ENCODE results near the gene TNFRSF1B.
A peak's percentile ranks its signal among the peaks of the same experiment; 100 is the strongest.

Gene TNFRSF1B

DNA sequence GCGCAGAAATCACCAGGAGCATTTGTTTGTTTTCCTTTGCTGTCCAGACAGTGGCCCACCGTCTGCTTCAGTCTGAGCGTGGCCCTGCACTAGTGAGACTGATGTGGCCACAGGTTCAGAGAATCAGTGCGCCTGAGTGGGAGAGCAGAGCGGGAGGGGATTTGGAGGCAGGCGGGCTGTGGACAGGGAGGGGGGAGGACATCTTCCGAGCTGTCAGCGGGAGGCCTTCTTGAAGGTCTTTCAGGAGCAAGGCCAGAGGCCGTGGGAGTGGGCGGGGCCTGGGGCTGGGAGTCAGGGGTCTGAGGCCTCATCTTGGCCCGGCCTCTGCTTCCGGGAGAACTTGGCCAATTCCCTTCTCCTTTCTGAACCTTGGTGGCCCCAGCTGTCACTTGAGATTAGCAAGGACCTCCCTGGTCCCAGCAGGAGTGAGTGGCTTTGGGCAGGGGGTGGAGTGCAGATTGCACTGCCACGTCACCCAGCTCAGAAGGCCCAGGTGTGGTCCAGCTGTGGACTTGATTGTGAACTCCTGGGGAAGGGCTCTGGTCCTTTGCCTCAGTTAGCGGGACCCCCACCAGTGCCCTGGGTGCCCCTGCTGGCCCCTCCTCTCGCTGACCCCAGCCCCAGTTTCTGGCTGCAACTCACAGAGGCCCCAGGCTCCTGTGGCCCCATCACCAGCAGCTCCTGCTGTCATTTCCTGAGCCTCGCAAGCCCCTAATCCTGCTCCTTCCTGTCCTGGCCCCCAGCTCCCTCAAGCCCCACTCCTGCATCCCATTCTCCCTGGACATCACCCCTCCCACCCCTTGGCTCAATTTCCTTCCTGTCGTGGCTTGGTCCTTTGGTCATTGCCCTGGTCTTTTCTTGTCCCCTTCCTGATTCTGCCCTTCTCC is 8.4 kb downstream of the TNFRSF1B start:
- DNase-seq (ENCODE audit: low read depth in 2 of 2): no peak

DNA sequence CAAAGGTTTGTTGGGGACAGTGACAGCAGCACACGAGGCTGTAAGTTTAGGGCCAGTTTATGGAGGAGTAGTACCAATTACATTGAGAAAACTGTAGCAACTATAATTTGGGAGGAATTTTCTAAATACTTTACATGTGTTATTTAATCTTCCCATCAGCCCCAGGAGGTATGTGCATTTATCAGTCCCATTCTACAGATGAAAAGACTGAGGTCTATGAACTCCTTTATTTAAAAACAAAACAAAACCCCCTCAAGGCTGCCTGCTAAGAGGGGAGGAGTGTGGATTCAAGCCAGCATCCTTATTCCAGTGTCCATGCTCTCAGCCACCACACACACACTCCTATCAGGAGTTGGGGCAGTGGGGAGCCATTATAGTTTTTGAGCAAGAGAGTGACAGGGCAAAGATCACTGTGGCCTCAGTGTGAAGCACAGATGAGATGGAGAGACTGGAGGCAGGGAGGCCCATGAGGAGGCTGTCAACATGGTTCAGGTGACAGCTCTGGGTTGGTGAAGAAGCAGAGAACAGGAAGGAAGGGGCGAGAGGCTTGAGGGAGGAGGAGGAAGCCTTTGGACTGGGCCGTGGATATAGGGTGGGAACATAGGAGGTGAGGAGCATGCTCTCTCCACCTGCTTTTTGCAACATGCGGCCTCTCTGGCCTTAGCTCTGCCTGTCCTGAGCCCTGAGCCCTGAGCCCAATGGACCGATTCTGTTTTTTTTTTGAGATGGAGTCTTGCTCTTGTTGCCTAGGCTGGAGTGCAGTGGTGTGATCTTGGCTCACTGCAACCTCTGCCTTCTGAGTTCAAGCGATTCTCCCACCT is 9.7 kb downstream of the TNFRSF1B start:
- DNase-seq (ENCODE audit: low read depth in 2 of 2): no peak

DNA sequence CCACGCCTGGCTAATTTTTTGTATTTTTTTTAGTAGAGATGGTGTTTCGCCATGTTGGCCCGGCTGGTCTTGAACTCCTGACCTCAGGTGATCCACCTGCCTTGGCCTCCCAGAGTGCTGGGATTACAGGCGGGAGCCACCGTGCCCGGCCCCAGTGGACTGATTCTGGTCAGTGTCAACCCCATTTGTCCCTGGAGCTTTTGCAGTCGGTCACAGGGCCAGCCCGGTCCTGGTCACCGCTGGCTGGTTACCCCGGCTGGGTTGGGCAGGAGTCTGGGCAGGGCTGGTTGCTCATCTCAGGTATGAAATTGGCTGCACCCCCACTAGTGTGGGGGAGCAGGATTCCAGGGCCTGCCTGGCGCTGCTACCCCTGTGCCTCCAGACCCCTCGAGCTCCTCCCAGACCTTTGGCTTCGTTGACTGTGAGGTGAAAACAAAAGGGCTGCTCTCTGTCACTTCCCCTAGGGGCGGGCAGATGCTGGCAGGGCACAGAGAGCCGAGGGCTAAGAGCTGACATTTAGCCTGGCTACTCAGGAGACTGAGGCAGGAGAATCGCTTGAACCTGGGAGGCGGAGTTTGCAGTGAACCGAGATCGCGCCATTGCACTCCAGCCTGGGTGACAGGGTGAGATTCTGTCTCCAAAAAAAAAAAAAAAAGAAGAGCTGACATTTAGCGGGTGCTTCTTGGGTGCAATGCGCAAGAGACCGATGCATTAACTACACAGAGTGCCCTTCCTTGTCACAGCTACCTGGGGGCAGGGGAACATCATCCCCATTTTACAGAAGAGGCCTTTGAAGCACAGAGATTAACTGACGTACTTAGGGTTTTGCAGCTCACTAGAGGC is 10.6 kb downstream of the TNFRSF1B start:
- DNase-seq (ENCODE audit: low read depth in 2 of 2): no peak

DNA sequence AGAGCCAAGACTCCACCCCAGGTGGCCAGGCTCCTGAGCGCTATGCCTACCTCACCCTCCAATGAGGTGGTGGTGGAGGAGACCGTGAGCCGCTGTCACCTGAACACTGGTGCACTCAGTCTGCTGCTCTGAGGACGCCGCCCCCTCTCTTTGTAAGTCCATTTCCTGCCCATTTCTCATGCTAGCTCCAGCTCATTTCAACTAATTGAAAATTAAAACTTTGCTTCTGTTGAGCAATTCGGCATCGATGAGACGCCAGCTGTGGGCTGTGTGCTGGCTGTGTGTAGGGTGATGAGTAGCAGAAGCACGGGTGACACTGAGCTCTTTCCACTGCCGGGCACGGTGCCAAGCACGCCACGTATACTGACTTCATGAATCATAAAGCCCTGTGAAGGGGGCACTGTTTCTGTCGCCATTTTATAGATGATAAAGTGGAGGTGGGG is 11.2 kb downstream of the TNFRSF1B start:
- DNase-seq (ENCODE audit: low read depth in 2 of 2): peak; percentile 63

DNA sequence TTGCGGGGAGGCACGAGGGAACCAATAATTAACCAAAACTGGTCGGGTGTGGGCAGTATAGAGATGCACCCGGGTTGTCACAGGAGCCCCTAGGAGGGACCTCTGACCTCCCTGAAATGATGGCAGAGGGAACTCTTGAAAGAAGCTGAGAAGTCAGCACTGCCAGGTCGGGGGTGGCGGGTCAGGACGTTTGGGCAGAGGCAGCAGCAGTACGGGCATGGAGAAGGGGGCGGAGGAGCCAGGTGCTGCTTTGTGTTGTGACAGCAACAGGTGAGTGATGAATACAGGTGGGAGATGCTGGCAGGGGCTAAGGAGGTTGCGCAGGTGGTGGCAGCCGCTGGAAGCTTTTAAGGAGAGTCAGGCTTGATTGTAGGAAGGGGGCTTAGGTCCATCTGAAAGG is 11.7 kb downstream of the TNFRSF1B start:
- no peak for DNase-seq (ENCODE audit: low read depth in 2 of 2)

DNA sequence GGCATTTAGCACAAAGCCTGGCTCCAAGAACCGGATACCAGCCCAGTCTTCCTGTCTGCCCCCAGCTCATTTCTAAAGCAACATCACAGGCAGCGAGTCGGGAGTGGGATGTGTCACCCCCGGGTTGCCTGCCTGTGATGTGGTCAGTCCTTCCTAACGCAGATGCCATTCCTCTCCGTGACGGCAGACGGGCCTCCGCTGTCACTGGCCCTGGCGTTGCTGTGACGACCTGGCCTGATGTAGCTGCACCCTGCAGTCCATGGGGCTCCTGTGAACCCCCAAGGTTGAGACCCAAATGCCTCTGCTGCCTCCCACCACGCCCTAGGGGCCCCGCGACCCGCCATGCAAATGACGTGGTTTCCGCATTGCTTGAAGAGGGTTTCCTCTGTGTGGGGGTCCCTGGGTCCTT is 12.3 kb downstream of the TNFRSF1B start:
- DNase-seq (ENCODE audit: low read depth in 2 of 2): peak in 1 of 2 experiments; percentile 10

DNA sequence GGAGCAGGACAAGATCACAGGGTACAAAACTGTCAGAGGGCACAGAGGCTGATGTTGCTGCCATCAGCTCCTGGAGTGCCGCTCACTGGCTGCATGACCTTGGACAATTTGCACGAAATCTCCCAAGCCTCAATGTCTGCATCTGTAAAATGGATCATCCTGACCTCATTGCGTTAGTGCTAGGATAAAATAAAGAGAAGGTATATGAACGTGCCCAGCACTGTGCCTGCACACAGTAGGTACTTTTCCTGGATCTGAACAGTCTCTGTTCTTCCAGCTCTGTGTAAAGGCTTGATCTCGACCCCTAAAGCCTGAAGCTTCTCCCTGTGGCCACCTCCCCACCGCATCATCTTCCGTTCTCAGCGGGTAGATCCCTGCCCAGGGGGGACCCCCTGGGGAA is 12.9 kb downstream of the TNFRSF1B start:
- no peak for DNase-seq (ENCODE audit: low read depth in 2 of 2)

DNA sequence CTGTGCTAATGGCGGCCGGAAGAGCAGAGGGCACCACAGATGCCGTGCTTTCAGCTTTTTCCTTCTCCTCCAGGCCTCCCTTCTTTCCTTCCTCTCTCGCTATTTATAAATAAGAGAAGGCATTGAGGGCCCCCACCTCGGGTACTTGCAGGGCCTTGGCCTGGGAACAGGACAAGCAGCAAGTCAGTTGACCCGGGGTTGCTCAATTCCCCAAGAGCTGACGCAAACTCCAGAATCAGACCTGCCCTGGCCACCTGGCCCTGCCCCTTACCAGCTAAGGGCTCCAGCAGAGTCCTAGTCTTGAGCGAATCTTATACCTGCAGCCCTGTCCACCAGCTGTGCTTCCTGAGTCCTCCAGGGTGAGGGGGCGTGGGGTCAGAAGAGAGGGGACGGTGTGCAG is 13.5 kb downstream of the TNFRSF1B start:
- no peak for DNase-seq (ENCODE audit: low read depth in 2 of 2)

DNA sequence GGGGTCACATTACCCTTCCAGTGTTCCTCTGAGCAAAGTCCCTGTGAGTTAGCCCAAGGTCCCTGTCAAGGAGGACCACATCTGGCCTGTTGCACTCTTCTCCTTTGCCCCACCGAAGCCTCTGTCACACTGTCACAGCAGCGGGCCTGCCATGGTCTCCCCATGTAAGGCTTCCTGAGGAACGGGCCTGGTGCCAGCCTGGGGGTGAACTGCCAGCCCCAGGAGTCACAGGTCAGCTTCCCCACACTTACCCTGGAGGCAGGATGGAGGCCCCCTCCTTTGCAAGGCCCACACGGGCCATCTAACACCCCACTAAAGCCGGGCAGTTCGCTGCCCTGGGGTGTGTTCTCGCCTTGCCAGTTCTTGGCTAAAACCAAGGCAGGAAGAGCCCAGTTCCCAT is 14.1 kb downstream of the TNFRSF1B start:
- DNase-seq (ENCODE audit: low read depth in 2 of 2): no peak

DNA sequence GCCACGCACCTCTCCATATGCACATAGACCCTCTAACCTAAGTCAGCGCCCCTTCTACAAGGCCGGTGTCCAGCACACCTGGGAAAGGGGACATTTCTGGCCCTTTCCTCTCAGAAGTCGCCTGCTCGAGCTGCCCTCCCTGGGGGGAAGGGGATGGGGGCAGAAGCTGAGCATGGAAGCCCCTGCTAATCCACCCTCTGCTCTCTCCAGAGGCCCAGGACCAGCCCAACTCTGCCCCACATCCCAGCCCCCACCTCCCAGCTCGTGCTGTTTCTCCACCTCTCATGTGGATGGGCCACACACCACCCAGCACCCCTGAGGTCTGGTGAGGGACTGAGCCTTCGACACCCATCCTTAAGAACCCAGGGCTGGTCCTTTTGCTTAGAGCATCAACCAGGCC is 14.8 kb downstream of the TNFRSF1B start:
- DNase-seq (ENCODE audit: low read depth in 2 of 2): no peak

DNA sequence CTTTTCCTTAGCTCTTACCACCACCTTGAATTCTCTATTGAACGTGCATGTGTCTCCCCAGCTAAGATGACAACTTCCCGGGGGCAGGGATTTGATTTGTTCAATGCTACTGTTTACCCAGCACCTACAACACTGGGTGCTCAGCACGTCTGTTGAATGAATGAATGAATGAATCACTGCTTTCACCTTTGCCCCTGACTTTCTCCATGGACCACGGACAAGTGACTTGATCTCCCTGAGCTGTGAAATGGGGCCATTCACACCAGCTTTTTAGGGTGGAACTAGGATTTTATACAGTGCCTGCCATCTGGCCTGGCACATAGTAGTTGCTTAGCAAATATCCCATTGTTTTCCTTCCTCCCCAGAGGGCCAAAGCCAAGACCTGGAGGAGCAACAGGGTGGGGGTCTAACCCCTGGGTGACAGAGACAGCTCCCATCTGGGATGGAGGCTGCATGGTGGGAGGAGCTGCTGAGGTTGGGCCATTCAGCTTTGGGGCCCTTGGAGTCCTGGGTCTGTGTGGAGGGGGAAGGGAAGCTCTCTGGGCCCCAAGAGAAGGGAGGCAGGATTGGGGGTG is 15.7 kb downstream of the TNFRSF1B start:
- DNase-seq (ENCODE audit: low read depth in 2 of 2): no peak

DNA sequence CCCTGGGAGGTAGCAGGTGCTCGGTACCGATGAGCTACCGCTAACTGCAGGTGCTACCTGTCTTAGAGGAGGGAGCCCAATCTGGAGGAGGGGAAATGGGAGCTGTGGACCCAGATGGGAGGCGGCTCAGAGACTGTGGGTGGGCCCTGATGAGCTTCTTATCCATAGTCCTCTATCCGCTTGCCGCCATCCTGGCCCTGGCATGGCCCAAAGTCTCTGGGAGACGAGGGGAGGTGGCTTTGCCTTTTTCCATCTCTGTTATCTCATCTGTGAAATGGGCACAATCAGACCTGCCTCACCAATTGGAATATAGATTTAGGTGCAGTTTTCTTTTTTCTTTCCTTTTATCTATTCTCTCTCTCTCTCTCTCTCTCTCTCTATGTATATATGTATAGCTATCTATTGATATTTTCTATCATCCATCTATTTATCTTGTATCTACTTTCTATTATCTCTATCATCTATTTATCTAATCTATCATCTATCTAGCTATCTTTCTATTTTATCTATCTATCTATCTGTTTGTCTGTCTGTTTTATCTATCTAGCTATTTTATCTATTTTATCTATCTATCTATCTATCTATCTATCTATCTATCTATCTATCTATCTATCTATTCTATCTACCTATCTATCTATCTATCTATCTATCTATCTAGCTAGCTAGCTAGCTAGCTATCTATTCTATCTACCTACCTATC is 16.5 kb downstream of the TNFRSF1B start:
- no peak for DNase-seq (ENCODE audit: low read depth in 2 of 2)

DNA sequence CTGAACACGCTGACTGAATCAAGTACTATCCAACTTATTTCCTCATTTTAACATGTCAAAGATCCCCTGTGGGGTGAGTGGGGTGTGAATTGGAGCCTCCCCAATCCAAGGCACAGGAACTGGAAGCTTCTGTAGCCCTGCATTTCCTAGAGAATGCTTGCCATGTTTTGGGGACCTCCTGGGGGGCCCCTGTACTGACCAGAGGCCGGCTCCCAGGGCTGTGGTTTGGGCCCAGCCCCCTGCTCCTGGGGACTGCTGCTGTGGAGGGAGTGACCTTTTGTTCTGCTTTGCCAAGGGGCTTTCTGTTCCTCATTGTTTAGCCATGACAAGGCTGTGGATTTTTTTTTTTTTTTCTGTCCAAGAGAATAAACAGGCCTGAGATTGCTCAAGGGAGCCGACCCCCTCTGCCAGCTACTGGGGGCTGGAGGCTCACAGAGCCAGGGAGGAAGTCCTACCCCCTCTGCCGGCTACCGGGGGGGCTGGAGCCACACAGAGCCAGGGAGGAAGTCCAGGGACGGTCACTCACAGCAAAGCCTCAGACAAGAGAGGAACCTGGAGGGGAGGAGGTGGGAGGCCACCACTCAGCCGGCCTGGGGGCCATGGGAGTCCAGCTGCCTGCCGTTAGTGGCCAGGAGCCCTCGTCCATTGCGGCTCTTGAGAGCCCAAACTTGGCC is 17.4 kb downstream of the TNFRSF1B start:
- DNase-seq (ENCODE audit: low read depth in 2 of 2): peak; percentile 41 to 42

DNA sequence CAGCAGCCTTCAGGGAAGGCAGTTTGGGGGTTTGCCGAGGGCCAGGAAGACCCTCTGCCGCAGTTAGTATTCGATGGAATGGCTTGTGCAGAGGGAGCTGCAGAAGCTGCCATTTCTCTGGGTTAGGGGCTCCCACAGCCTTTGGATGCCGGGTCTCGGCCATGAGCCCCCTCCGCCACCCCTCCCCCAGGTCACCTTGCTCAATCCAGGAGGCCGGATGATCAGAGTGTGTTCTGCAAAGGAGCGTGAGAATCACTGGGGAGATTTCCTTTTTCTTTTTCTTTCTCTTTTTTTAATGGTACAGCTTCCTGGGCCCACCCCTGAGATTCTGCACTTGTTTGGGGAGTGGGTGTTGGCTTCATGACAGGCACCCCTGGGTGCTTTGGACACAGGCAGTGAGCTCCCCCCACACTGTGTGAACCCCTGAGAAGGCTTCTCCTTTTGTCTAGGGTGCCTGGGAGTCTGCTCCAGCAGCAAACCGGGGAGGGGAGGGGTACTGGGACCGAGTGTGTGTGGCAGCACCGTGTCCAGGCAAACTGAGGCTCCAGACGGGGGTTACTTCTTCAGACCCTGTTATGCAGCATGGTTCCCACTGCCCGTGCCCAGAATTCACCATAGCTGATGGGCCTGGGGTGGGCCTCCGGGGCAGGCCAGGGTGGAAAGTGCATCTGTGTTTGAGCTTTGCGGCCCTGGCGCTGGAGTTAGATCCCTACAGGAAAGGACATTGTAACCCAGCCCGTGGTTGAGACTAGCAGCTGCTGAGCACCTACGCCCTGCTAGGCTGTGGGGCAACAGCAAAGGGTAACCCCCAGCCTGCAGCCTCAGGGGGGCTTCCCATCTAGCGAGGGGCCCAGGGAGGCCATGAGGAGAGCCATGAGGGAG is 18.5 kb downstream of the TNFRSF1B start:
- no peak for DNase-seq (ENCODE audit: low read depth in 2 of 2)

DNA sequence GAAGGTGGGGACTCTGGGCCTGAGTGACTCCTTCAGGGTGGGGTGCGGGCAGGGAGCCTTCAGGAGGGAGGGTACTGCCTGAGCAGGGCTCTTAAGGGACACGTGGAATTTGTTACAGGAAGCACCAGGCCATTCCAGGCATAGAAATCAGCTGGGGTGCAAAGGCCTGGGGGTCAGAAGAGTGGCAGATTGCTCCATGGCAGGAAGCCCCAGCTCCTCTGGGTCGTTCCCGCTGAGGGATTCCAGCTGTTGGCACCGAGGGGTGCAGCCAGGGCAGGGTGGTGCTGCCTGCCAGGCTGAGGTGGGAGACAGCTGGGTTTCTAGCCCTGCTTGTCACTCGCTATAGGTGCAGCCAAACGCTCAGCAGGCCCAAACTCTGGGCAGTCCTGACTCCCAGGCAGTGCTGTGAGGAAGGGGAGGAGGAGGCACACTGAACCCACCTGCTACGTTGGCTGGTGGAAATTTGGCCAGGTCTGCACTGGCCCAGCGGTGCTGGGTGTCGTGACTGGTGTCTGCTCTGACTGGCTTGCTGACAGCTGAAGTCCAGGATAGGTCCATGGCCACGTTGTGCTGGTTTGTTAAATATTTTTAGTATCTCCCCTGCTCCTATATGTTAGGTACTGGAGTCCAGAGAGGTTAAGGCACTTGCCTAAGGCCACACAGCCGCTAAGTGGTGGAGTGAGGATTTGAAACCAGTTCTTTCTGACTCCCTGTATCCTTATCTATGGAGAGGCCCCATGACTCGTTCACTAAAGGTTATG is 19.3 kb downstream of the TNFRSF1B start:
- no peak for DNase-seq (ENCODE audit: low read depth in 2 of 2)

DNA sequence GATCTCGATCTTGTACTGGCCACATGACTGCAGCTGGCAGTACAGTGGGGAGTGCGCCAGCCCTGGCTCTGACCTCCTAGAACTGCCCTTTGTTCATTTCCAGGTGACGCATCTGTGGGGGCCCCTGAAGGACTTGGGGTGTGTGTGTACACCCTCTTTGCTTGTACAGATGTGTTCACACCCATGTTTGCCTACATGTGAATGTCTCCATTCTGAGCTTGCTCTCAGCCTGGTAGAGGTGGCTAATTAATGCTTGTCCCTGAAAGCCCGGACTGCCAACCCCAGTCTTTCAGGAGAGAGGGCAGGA is 19.8 kb downstream of the TNFRSF1B start:
- no peak for DNase-seq (ENCODE audit: low read depth in 2 of 2)

DNA sequence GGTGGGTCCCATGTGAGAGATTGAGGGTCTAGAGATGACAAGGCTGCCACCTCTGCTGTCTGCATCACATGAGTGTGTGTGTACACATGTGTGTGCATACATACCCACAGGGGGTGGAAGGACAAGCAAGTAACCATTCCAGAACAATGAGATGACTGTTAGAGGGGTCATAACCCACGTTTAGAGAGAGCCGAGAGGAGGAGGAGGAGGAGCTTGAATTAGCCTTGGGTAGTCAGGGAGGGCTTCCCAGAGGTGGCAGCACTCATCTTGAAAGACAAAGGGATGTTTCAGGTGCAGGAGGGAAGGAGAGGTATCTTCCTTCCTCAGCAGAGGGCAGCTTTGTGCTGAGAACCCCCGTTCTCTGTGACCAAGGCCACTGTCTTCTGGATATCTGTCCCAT is 21.3 kb downstream of the TNFRSF1B start:
- DNase-seq (ENCODE audit: low read depth in 2 of 2): no peak

DNA sequence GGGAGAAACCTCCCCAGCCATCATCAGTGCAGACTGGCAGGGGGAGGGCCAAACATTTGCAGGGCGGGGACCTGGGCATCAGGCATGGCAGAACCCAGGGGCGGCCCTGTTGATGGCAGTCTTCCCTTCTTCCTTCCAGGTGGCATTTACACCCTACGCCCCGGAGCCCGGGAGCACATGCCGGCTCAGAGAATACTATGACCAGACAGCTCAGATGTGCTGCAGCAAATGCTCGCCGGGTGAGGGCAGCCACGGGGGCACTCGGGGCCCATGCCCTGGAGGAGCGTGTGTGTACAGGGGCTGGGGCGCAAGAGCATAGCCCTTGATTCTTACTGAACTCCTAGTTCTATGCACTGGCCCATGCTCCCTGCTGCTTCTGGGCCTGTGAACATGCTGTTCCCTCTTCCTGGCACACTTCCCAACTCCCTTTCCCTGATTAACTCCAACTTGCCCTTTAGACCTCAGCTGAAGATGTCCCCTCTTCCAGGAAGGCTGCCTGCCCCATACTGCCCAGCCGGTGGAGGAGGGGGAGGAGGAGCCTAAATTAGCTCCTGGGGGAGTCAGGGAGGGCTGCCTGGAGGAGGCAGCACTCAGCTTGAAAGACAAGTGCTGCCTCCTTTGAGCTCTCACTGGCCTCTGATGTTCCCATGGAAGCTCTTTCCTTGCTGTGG is 22.0 kb downstream of the TNFRSF1B start:
- DNase-seq (ENCODE audit: low read depth in 2 of 2): no peak

Data from fibroblast of skin of left quadriceps (primary cell).